Activated CD4-positive, alpha-beta memory T cell treated with anti-CD3 and anti-CD28 coated beads, Interleukin-2, amount 10 ng/mL, durations not matched to agents 7 days and 5 days (primary cell): ENCODE results near the gene STK32B. TPM values are rescaled to one million over a fixed set of nuclear protein-coding genes. Genes with fewer than 3 reads are reported as not detected.

Experiments used
- CTCF ChIA-PET: fragments of 350-600 bp; sonication (Branson Sonifier 250); formaldehyde crosslinking; loops from one replicate; lab custom pipeline; 2021; ENCODE audit warnings: antibody characterized with exemption, inconsistent platforms; lab: Charles Lee
- POLR2A ChIA-PET: fragments of 350-600 bp; sonication (Branson Sonifier 250); formaldehyde crosslinking; loops from one replicate; lab custom pipeline; 2021; ENCODE audit warnings: antibody characterized with exemption; lab: Charles Lee
- DNase-seq: peaks from one replicate; pipeline ENCODE4 v3.0.0-alpha.2; 2020
- H3K27ac Mint-ChIP-seq: one replicate; pipeline ENCODE4 v1.8.0; 2021; ENCODE audit warnings: mild to moderate bottlenecking, mixed read lengths
- H3K27me3 Mint-ChIP-seq: one replicate; pipeline ENCODE4 v1.8.0; 2021; ENCODE audit warnings: mixed read lengths
- H3K36me3 Mint-ChIP-seq: one replicate; pipeline ENCODE4 v1.8.0; 2021; ENCODE audit warnings: low read depth, mixed read lengths
- H3K4me1 Mint-ChIP-seq: one replicate; pipeline ENCODE4 v1.8.0; 2021; ENCODE audit warnings: mixed read lengths
- H3K4me3 Mint-ChIP-seq: one replicate; pipeline ENCODE4 v1.8.0; 2021; ENCODE audit warnings: mild to moderate bottlenecking, mixed read lengths
- H3K9me3 Mint-ChIP-seq: one replicate; pipeline ENCODE4 v1.8.0; 2021; ENCODE audit warnings: mixed read lengths
- total RNA-seq, 2 experiments: library from RNA; stranded (reverse); gene quantifications; one replicate each; pipeline ENCODE4 v1.2.3, GENCODE V29; 2021

The STK32B gene
- total RNA-seq, 2 experiments from 2014 or later = not detected

DNA sequence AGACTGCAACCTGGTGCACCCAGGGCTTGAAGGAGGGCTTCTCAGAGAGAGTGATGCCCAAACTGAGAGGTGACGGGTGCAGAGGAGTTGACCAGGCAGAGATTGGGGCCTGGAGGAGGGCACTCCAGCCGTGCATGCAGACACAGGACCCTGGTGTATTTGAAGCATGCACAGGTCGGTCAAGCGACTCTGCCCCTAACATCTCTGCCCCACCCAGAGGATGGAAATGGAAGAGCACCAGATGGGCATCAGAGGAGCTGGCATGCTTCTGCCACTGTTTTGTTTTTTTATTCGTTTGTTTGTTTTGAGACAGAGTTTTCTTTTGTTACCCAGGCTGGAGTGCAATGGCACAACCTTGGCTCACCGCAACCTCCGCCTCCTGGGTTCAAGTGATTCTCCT is 336.2 kb downstream of the STK32B start:
- H3K9me3 Mint-ChIP-seq = peaks cover 6% of the 10 kb centered on the region
- no peaks in the 10 kb centered on the region for H3K4me1 Mint-ChIP-seq

DNA sequence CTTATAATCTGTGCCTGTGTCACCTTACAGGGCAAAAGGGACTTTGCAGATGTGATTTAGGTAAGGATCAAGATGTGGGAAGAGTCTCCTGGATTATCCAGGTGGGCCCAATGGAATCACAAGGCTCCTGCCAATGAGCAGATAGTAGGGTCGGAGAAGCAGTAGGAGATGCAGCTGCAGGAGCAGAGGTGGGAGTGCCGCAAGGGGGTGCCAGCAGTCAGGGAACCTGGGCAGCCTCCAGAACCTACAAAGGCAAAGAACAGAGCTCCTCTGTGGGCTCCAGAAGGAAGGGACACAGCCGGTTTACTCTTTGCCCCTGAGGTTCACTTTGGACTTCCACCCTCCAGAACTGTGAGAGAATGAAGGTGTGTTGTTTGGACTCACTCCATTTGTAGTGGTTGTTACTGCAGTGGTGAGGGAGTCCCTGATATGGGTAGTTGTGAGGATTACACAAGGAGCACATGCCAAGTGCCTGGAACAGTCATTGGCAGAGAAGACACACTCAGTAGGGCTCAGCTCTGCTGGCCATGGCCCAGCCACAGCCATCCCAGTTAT is 338.6 kb downstream of the STK32B start:
- H3K36me3 Mint-ChIP-seq = no peaks in the 10 kb centered on the region

More for the DNA sequence above, 336.2 kb downstream of the STK32B start:
- H3K27me3 Mint-ChIP-seq = no peaks in the 10 kb centered on the region
- ChIA-PET CTCF (no interaction called here), POLR2A (no interaction called here)
- H3K4me3 Mint-ChIP-seq = no peak overlapping the region
- no peak for DNase-seq
- H3K36me3 Mint-ChIP-seq = no peaks in the 10 kb centered on the region
- no peak overlapping the region for H3K27ac Mint-ChIP-seq

DNA sequence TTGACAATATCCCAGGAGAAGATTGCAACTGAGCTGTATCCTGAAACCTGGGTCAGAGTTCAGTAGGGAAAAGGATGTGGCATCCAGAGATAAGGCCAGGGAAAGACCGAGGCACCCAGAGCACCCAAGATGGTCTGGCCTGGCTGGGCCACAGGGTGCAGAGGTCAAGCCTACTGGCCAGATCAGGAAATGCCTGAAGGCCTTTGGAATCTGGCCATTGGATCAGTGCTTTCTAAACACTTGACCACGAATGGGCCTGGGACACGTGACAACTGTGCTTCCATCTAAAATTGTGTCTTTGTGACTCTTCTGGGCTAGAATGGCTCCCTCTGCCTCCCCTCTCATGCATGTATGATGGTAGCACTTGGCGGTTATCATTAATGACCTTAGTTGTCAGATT is 340.2 kb downstream of the STK32B start:
- Mint-ChIP-seq H3K4me1 (no peaks in the 10 kb centered on the region), H3K9me3 (no peaks in the 10 kb centered on the region), H3K27ac (no peak overlapping the region), H3K36me3 (no peaks in the 10 kb centered on the region), H3K4me3 (no peak overlapping the region), H3K27me3 (no peaks in the 10 kb centered on the region)
- ChIA-PET CTCF (no interaction called here), POLR2A (no interaction called here)
- DNase-seq = no peak

More for the DNA sequence above, 338.6 kb downstream of the STK32B start:
- Mint-ChIP-seq H3K27ac (no peak overlapping the region), H3K9me3 (peaks cover under 1% of the 10 kb centered on the region), H3K4me3 (no peak overlapping the region), H3K4me1 (no peaks in the 10 kb centered on the region), H3K27me3 (no peaks in the 10 kb centered on the region)
- ChIA-PET CTCF (no interaction called here), POLR2A (no interaction called here)
- DNase-seq = no peak

DNA sequence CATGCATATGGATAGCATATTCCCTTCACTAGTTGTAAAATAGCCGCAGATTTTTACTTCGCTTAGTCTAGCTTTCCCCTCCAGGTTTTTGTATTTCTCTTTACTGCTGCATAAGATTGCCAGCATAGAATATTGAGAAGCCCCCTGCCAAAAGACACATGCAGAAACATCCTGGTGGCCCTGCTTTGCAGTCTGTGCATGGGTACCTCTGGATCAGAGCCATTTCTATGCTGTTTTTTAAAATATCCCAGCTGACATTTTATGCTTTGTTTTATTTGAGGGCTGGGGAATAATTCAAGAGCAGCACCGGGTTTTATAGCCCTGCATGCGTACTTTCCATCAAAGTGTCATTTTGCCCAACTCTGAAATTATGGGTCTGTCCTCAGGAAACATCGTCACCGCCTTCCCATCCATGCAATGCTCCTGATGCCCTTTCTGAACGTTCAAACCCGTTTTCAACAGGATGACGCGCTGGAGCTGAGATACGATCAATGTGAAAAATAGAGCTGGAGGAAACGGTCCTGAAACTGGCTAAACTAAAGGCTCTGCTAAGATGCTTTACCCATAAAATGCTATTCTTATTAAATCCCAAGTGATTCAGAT is 342.7 kb downstream of the STK32B start:
- CTCF ChIA-PET = no interaction called here
- no peaks in the 10 kb centered on the region for H3K36me3 Mint-ChIP-seq
- no peak overlapping the region for H3K27ac Mint-ChIP-seq
- H3K4me3 Mint-ChIP-seq = no peak overlapping the region
- POLR2A ChIA-PET = no interaction called here
- H3K4me1 Mint-ChIP-seq = no peaks in the 10 kb centered on the region
- DNase-seq = no peak
- no peaks in the 10 kb centered on the region for H3K27me3 Mint-ChIP-seq
- H3K9me3 Mint-ChIP-seq = no peaks in the 10 kb centered on the region

DNA sequence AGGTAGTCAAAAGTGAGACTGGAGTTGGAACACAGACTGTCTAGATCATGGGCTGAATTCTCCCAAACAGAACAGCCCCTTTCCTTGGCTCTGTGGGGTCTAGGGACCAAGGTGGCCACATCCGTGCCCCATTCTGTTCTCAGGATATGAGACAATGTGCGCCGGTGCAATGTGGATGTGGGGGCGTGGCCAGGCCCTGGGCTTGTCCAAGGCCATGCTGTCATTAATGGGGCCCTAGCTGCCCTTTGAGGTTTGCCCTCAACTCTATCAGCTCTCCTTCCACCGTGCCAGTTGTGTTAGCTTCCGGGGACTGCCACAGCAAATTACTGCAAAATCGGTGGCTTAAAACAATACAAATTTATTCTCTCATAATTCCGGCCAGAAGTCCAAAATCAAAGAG is 344.5 kb downstream of the STK32B start:
- CTCF ChIA-PET = no interaction called here
- H3K9me3 Mint-ChIP-seq = no peaks in the 10 kb centered on the region
- H3K27me3 Mint-ChIP-seq = no peaks in the 10 kb centered on the region
- H3K36me3 Mint-ChIP-seq = no peaks in the 10 kb centered on the region
- no peak for DNase-seq
- no peak overlapping the region for H3K4me3 Mint-ChIP-seq
- POLR2A ChIA-PET = no interaction called here
- H3K4me1 Mint-ChIP-seq = no peaks in the 10 kb centered on the region
- no peak overlapping the region for H3K27ac Mint-ChIP-seq

DNA sequence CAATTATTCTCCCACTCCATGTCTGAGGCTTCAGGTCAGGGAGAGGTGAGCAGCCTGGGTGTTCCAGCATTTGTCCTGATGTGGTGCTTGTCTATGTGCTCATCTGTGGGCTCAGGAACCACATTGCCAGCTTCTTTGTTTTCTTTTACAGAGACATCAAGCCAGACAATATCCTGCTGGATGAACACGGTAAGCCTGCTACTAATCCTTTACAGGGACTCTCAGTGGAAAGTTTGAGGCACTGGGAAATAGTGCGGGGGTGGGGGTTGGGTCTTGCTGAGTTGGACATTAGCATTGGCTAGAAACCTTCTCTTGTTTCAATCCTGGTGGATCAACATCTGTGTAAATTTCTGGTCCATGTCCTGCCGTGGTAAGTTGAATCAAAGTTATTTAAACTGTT is 346.8 kb downstream of the STK32B start:
- H3K36me3 Mint-ChIP-seq = no peaks in the 10 kb centered on the region
- no peak for DNase-seq
- ChIA-PET POLR2A (no interaction called here), CTCF (no interaction called here)
- H3K27ac Mint-ChIP-seq = no peak overlapping the region
- no peaks in the 10 kb centered on the region for H3K4me1 Mint-ChIP-seq
- no peaks in the 10 kb centered on the region for H3K27me3 Mint-ChIP-seq
- H3K9me3 Mint-ChIP-seq = peaks cover 8% of the 10 kb centered on the region
- H3K4me3 Mint-ChIP-seq = no peak overlapping the region

DNA sequence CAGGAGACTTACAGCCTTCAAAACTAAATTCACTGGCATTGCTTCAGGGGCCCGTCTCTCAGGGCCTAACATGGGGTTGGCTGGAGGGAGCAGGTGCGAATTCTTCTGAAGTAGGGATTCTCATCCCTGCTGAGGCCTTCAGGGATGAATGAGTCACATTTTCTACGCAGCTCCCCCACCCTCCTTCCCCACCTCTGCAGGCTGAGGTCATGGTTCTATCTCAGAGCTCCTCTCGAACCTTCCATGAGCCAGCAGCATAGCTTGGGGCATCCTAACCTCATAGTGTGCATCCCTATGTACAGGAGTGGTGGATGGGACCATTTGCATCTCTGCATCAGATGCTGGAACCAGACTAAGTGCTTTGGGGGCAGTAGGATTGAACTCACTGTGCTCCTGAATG is 347.8 kb downstream of the STK32B start:
- POLR2A ChIA-PET = no interaction called here
- no peak overlapping the region for H3K4me3 Mint-ChIP-seq
- H3K9me3 Mint-ChIP-seq = peaks cover 15% of the 10 kb centered on the region
- H3K4me1 Mint-ChIP-seq = no peaks in the 10 kb centered on the region
- DNase-seq = no peak
- no peaks in the 10 kb centered on the region for H3K36me3 Mint-ChIP-seq
- CTCF ChIA-PET = no interaction called here
- no peaks in the 10 kb centered on the region for H3K27me3 Mint-ChIP-seq
- H3K27ac Mint-ChIP-seq = no peak overlapping the region

DNA sequence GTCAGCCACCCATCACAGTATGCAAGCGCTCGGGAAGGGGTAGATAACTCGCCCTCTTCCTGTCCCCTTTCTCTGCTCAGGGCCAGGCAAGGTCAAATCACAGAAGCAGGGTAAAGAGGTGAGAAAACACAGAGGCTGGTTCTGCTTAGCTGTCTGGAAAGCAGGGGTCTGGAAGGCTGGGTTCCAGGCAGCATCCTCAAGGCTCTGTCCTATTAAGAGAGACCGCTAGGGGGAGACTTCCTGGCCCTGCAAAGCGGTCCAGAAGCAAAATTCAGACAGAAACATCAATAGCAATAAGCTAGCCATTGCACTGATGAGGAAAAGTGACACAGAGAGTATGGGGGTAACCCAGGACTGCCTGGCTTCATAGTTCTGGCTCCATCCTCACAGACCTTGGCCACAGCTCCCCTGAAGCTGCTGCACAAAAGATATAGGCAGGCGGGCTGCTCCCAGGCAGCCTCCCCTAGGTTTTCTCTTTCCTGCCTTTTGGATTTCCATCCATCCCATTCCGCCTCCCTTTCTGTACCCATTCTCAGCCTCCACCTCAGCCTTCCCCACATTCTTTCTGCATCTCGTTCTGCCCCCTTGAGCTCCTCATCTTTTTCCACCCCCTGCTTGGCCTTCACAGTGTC is 348.6 kb downstream of the STK32B start:
- H3K9me3 Mint-ChIP-seq = peaks cover 15% of the 10 kb centered on the region
- CTCF ChIA-PET = no interaction called here
- no peaks in the 10 kb centered on the region for H3K4me1 Mint-ChIP-seq

DNA sequence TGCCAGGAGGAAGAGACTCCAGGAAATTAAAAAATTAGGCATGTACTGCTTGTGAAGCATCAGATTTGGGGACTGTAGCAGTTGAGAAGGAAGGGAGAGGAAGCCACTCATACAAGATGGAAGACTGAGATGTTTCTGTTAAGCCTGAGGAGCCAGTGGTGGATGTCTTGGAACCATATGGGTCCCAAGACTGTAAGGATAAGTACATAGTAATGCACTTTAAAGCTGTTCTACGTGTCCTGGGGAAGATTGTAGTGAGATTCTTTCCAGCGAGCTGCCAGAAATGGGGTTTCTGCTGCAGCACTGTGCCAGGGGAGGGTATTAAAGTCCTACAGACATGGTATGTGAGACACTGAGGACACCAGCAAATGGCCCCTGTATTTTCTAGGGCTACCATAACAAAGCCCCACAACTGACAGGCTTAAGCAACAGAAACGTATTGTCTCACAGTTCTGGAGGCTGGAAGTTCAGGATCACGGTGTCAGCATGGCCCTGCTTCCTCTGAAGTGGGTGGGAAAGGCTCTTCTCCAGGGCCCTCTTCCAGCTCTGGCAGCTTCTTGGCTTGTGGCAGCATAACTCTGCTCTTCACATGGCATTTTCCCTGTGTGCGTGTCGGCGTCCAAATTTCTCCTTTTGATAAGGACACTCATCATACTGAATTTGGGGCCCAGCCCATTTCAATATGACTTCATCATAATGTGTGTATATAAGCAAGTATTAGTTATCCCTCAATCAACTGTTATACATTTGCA is 352.6 kb downstream of the STK32B start:
- H3K27me3 Mint-ChIP-seq = no peaks in the 10 kb centered on the region
- H3K27ac Mint-ChIP-seq = no peak overlapping the region
- peaks cover 30% of the 10 kb centered on the region for H3K9me3 Mint-ChIP-seq
- no peaks in the 10 kb centered on the region for H3K4me1 Mint-ChIP-seq
- no peaks in the 10 kb centered on the region for H3K36me3 Mint-ChIP-seq
- DNase-seq = no peak
- no peak overlapping the region for H3K4me3 Mint-ChIP-seq
- ChIA-PET CTCF (no interaction called here), POLR2A (no interaction called here)

More for the DNA sequence above, 348.6 kb downstream of the STK32B start:
- Mint-ChIP-seq H3K27me3 (no peaks in the 10 kb centered on the region), H3K27ac (no peak overlapping the region), H3K36me3 (no peaks in the 10 kb centered on the region), H3K4me3 (no peak overlapping the region)
- no peak for DNase-seq
- POLR2A ChIA-PET = no interaction called here

DNA sequence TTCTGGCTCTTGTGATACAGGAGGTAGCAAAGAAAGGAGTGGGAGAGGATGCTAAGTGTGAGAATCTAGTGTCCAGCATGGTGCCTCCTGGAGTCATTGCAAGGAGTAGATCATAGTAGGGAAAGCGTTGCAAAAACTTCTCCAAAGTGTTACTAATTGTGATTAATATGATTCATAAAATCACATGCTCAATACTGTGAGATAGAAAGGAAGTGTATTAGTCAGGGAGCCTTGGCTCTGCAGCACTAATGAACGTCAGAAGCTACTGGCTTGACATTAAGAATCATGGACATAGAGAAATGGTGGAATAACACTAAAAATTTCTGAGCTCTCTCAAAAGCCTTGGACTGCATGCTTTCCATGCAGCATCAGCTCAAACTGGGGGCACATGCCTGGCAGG is 358.0 kb downstream of the STK32B start:
- H3K36me3 Mint-ChIP-seq = no peaks in the 10 kb centered on the region
- peaks cover 15% of the 10 kb centered on the region for H3K9me3 Mint-ChIP-seq
- ChIA-PET CTCF (no interaction called here), POLR2A (no interaction called here)
- DNase-seq = no peak
- no peak overlapping the region for H3K27ac Mint-ChIP-seq
- no peaks in the 10 kb centered on the region for H3K4me1 Mint-ChIP-seq
- H3K27me3 Mint-ChIP-seq = no peaks in the 10 kb centered on the region
- no peak overlapping the region for H3K4me3 Mint-ChIP-seq

DNA sequence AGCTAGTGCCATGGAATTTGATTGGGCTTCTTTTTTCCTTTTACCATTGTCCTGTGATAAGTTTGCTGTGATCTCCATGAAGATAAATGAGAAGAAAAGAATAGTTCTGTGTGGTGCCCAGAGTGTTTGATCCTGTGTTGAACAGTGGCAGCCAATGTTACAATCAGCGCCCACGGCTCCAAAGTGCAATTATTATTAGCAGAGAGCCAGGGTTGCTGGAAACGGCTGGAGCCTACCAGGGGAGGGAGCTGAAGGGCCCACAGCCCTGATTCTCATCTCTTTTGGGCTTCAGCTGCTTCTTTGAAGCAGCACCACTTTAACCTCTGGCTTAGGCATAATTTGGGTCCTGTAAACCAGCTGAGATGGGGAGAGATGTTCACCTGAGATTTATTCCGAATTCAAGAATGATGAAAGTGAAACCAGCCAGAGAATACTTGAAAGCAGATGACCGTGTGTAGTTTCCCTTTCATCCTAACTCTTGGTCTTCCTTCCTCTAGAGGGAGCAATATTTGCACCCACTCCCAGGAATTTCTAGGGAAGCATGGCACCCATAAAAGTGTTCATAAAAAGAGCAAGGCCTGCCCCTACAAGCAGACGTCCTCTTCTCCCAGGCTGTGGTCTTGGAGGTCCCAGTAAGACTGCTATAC is 358.8 kb downstream of the STK32B start:
- no peak overlapping the region for H3K4me3 Mint-ChIP-seq
- ChIA-PET POLR2A (no interaction called here), CTCF (no interaction called here)
- no peak overlapping the region for H3K27ac Mint-ChIP-seq
- no peaks in the 10 kb centered on the region for H3K4me1 Mint-ChIP-seq
- DNase-seq = no peak
- H3K27me3 Mint-ChIP-seq = no peaks in the 10 kb centered on the region
- H3K36me3 Mint-ChIP-seq = no peaks in the 10 kb centered on the region
- H3K9me3 Mint-ChIP-seq = peaks cover 15% of the 10 kb centered on the region

DNA sequence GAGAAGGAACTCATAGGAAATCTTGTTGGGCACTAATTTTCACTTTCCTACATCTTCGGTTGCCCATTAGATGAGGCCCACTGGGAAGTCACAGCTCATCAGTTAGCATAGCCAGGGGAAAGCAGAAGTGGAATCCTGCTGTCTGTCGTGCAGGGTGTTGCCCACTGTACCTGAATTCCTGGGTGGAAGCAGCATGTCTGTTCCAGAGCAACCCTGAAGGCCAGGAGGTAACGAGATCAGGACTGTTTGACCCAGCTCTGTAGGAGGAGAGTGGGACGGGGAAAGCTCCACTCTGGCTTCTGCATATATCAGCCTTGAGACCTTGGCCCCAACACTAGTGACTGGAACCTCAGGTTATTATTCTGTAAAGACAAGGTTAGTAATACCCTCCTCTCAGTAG is 361.0 kb downstream of the STK32B start:
- Mint-ChIP-seq H3K4me1 (no peaks in the 10 kb centered on the region), H3K27me3 (no peaks in the 10 kb centered on the region), H3K4me3 (no peak overlapping the region), H3K36me3 (no peaks in the 10 kb centered on the region), H3K27ac (no peak overlapping the region), H3K9me3 (peaks cover 2% of the 10 kb centered on the region)
- ChIA-PET POLR2A (no interaction called here), CTCF (no interaction called here)
- no peak for DNase-seq

DNA sequence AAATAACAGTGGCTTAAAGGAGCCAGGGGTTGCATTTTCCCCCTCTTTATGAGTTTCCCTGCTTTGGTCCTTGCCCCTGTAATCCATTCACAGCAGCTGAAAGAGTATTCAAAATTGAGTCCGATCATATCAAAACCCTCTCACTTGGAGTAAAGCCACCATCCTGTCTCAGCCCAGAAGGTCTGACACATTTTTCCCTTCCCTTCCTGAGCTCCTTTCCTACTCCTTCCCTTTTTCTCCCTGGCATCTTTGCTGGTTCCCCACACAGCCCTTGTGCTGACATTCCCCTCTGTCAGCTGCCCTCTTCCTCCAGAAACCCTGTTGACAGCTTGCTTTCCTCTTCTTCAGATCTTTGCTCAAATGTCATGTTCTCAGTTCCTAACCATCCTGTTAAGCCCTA is 361.5 kb downstream of the STK32B start:
- Mint-ChIP-seq H3K9me3 (no peaks in the 10 kb centered on the region), H3K27ac (no peak overlapping the region), H3K4me1 (no peaks in the 10 kb centered on the region), H3K36me3 (no peaks in the 10 kb centered on the region), H3K4me3 (no peak overlapping the region), H3K27me3 (no peaks in the 10 kb centered on the region)
- no peak for DNase-seq
- ChIA-PET POLR2A (no interaction called here), CTCF (no interaction called here)
